ENCODE data around the gene MAD2L1BP. TPM values are rescaled to one million over a fixed set of nuclear protein-coding genes. Genes with fewer than 3 reads are reported as not detected.

Gene MAD2L1BP
- total RNA-seq, 1 experiment from 2014 or later = 46.3 TPM

- peak overlapping the region in 1 of 3 experiments; percentile 48; a peak in 1 of 7 replicates for H3K27ac Mint-ChIP-seq
- H3K4me1 Mint-ChIP-seq = peaks cover 9% of the 10 kb centered on the region in 2 experiments
- H3K14ac ChIP-seq (ENCODE audit: insufficient read depth, low read length) = no peak overlapping the region
- H4K91ac ChIP-seq (ENCODE audit: insufficient read length, low read depth, low read length) = no peak overlapping the region
- no peak overlapping the region for H2BK5ac ChIP-seq (ENCODE audit: insufficient read length, low read length)
- H3K9ac ChIP-seq (ENCODE audit: extremely low read depth, insufficient read length, low read length) = no peak overlapping the region
- H3K23me2 ChIP-seq (ENCODE audit: insufficient read length, low read depth, low read length, poor library complexity, severe bottlenecking) = no peaks in the 10 kb centered on the region
- H3K79me1 ChIP-seq (ENCODE audit: insufficient read depth, low read depth, low read length, poor library complexity, severe bottlenecking) = peaks cover 2% of the 10 kb centered on the region
- no peak overlapping the region for H2BK15ac ChIP-seq (ENCODE audit: low read depth, low read length)
- no peaks in the 10 kb centered on the region for H3K9me3 Mint-ChIP-seq
- no peak overlapping the region for H3T11ph ChIP-seq (ENCODE audit: low read length)
- no peak overlapping the region for H3K56ac ChIP-seq (ENCODE audit: insufficient read length, low read depth, low read length)
- H2BK120ac ChIP-seq (ENCODE audit: low read depth, low read length, poor library complexity, severe bottlenecking) = no peak overlapping the region
- H2AK5ac ChIP-seq (ENCODE audit: insufficient read length, low read length) = no peak overlapping the region
- TF ChIP-seq, protein P1, sequence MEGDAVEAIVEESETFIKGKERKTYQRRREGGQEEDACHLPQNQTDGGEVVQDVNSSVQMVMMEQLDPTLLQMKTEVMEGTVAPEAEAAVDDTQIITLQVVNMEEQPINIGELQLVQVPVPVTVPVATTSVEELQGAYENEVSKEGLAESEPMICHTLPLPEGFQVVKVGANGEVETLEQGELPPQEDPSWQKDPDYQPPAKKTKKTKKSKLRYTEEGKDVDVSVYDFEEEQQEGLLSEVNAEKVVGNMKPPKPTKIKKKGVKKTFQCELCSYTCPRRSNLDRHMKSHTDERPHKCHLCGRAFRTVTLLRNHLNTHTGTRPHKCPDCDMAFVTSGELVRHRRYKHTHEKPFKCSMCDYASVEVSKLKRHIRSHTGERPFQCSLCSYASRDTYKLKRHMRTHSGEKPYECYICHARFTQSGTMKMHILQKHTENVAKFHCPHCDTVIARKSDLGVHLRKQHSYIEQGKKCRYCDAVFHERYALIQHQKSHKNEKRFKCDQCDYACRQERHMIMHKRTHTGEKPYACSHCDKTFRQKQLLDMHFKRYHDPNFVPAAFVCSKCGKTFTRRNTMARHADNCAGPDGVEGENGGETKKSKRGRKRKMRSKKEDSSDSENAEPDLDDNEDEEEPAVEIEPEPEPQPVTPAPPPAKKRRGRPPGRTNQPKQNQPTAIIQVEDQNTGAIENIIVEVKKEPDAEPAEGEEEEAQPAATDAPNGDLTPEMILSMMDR (conservative IDR thresholded peaks at IDR 0.05) = no peak
- no peak overlapping the region for H3K4me2 ChIP-seq (ENCODE audit: insufficient read depth, insufficient read length, low read length)
- no peak overlapping the region for H4K8ac ChIP-seq (replicated peaks; ENCODE audit: insufficient read length, low read depth, low read length)
- no peak overlapping the region for H3K4ac ChIP-seq (ENCODE audit: low read depth, low read length)
- no peak overlapping the region for H3K23ac ChIP-seq (ENCODE audit: insufficient read length, low read depth, low read length)
- no peak overlapping the region for H4K5ac ChIP-seq (ENCODE audit: insufficient read length, low read depth, low read length)
- H3K79me2 ChIP-seq (ENCODE audit: insufficient read depth, low read length) = no peaks in the 10 kb centered on the region; the same call in 1 of the 2 replicates
- H3K18ac ChIP-seq (ENCODE audit: insufficient read length, low read depth, low read length) = no peak overlapping the region
- peaks cover 37 to 70% (median 45%) of the 10 kb centered on the region in 3 experiments; a peak in 6 of 7 replicates for H3K36me3 Mint-ChIP-seq (ENCODE audit: insufficient read depth in 1 of 3, low read depth in 3 of 3)
- no peaks in the 10 kb centered on the region for H3K9me3 ChIP-seq (ENCODE audit: control insufficient read depth, low read depth, low read length)
- H2BK20ac ChIP-seq (ENCODE audit: low read depth, low read length, poor library complexity, severe bottlenecking) = no peak overlapping the region
- no peaks in the 10 kb centered on the region for H4K20me1 ChIP-seq (ENCODE audit: control insufficient read depth, insufficient read depth, insufficient read length)
- no peaks in the 10 kb centered on the region; the same call in 1 of the 2 replicates for H3K27me3 ChIP-seq (ENCODE audit: insufficient read depth, low read length)
- no peak overlapping the region for H3K27ac ChIP-seq (ENCODE audit: insufficient read length, low read depth, low read length)
- no peak overlapping the region for H3K4me3 Mint-ChIP-seq
- H2BK12ac ChIP-seq (ENCODE audit: insufficient read length, low read depth, low read length) = no peak overlapping the region
- H3K4me1 ChIP-seq (ENCODE audit: insufficient read depth, low read length) = no peaks in the 10 kb centered on the region
- no peaks in the 10 kb centered on the region for H3K27me3 Mint-ChIP-seq (ENCODE audit: low read depth)
- no CpG with 5 or more reads among the region's 7 CpGs for WGBS (ENCODE audit: extremely low coverage, insufficient read length, low lambda C conversion rate)
- no peak overlapping the region for H2AFZ ChIP-seq (ENCODE audit: low read length)
- no peak for DNase-seq
Observed at GRCh38 chr6:43678341-43678740, 42.7 kb downstream of the MAD2L1BP start.
